Measurements from ENCODE around the gene LAD1. TPM values are rescaled to one million over a fixed set of nuclear protein-coding genes. Genes with fewer than 3 reads are reported as not detected.

The LAD1 gene
- total and polyA plus RNA-seq, 2 of the 4 experiments (the other 2 are of a cell fraction): under 0.01 to 0.07 TPM

DNA sequence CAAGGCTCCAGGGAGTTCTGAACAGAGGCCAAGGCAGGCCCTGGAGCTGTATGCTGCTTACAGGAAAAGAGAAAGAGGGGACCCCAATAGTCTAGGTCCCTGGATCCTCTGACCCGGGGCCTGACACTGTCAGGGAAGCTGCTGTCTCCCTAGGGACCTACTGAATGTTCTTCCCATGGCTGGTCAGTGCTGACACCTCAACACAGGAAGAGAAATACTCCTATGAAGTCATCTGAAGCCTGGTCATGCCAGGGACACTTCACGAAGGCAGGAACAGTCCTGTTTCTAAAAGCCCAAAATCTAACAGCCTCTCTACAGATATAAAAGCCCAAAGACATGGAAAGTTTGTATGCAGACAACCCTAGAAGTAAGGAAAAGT lies 1.7 kb upstream of the LAD1 start:
- no peaks in the 10 kb centered on the region for H3K79me1 ChIP-seq (ENCODE audit: low read depth in 1 of 2, low read length in 2 of 2)
- no peak overlapping the region for H3K9ac ChIP-seq (ENCODE audit: low read depth, low read length)
- ATAC-seq (ENCODE audit: low read depth) (no peak), DNase-seq (no peak)
- no peak overlapping the region for H2BK20ac ChIP-seq (ENCODE audit: low read depth, low read length)
- no peak overlapping the region for H2AK5ac ChIP-seq (ENCODE audit: low read depth, low read length)
- H3K27ac ChIP-seq (ENCODE audit: insufficient read depth, low read length): no peak overlapping the region
- H4K20me1 ChIP-seq (ENCODE audit: insufficient read depth, low read length): no peaks in the 10 kb centered on the region
- no CpG with 5 or more reads among the region's 2 CpGs for WGBS, 2 experiments (ENCODE audit: extremely low coverage in 2 of 2, insufficient read length in 1 of 2)
- H2AFZ ChIP-seq (replicated peaks; ENCODE audit: low read length, poor library complexity): no peak overlapping the region
- peaks cover 88% of the 10 kb centered on the region for H3K27me3 ChIP-seq (ENCODE audit: control insufficient read depth, insufficient read depth, low read length)
- dilution Hi-C loops (cut with HindIII; ENCODE audit: low sequenced_read_pairs, unreplicated experiment): no loop called here
- no peak overlapping the region for H3K18ac ChIP-seq (ENCODE audit: low read depth, low read length)
- H3K4me2 ChIP-seq (ENCODE audit: low read depth, low read length): no peak overlapping the region
- H3K14ac ChIP-seq (replicated peaks; ENCODE audit: low read depth, low read length): no peak overlapping the region
- H2BK15ac ChIP-seq (ENCODE audit: low read depth, low read length): no peak overlapping the region
- in situ Hi-C loops (cut with MboI; ENCODE audit: low sequenced_read_pairs): no loop called here
- no peak overlapping the region for H2BK5ac ChIP-seq (ENCODE audit: low read depth, low read length, poor library complexity, severe bottlenecking)
- TF ChIP-seq NFE2L2 (IDR thresholded peaks at IDR 0.05; ENCODE audit: low read depth, low read length) (no peak), POLR2A (IDR thresholded peaks at IDR 0.05; ENCODE audit: low read depth, low read length) (no peak), MAZ (IDR thresholded peaks at IDR 0.05; ENCODE audit: borderline replicate concordance, low read depth, low read length) (no peak), FOS (IDR thresholded peaks at IDR 0.05; ENCODE audit: low read depth, low read length) (no peak)
- TF ChIP-seq, protein P1, sequence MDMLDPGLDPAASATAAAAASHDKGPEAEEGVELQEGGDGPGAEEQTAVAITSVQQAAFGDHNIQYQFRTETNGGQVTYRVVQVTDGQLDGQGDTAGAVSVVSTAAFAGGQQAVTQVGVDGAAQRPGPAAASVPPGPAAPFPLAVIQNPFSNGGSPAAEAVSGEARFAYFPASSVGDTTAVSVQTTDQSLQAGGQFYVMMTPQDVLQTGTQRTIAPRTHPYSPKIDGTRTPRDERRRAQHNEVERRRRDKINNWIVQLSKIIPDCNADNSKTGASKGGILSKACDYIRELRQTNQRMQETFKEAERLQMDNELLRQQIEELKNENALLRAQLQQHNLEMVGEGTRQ (IDR thresholded peaks at IDR 0.05; ENCODE audit: low read depth, low read length): no peak
- no peak overlapping the region for H4K5ac ChIP-seq (ENCODE audit: low read depth, low read length)
- no peak overlapping the region for H2BK120ac ChIP-seq (ENCODE audit: low read depth, low read length)
- no peak overlapping the region for H2AK9ac ChIP-seq (replicated peaks; ENCODE audit: low read depth, low read length, poor library complexity)
- H4K8ac ChIP-seq (ENCODE audit: low read depth in 2 of 2, low read length in 2 of 2): no peak overlapping the region
- no peak overlapping the region for H3K23ac ChIP-seq (ENCODE audit: low read depth, low read length)
- no peaks in the 10 kb centered on the region for H3K4me1 ChIP-seq (ENCODE audit: control insufficient read depth, insufficient read depth, low read length)
- H3K9me1 ChIP-seq (ENCODE audit: insufficient read depth, low read length): no peaks in the 10 kb centered on the region
- no peaks in the 10 kb centered on the region for H3K36me3 ChIP-seq (ENCODE audit: control insufficient read depth, insufficient read depth, low read length)
- H4K91ac ChIP-seq (ENCODE audit: insufficient read depth, low read depth, low read length): no peak overlapping the region
- no peaks in the 10 kb centered on the region for H3K9me3 ChIP-seq (ENCODE audit: control insufficient read depth, insufficient read depth, low read length)
- H3K4me3 ChIP-seq (ENCODE audit: insufficient read depth, low read depth, low read length): no peak overlapping the region
- CTCF ChIA-PET: interaction anchor here (0.6 kb wide), 1 partner anchor 71 kb away, joined by 9 read pairs; no protein-coding TSS in a partner anchor
- H3K4ac ChIP-seq (ENCODE audit: low read depth, low read length): no peak overlapping the region
- intact Hi-C loops (cut with micrococcal nuclease): no loop called here
- BruUV-seq (replicated peaks): no TSS peak
- no peak overlapping the region for H3K56ac ChIP-seq (ENCODE audit: extremely low read depth, insufficient read depth, low read length)
- POLR2A ChIA-PET (ENCODE audit: unreplicated experiment): no interaction called here
